IPS-20b (cell line): Measurements from ENCODE around the gene DDX10.
"Not testable (repeated sequence)": the region's sequence is repeated elsewhere in the genome, so short reads cannot be mapped to it uniquely, and the experiment has no call there.

Experiments
- H3K27ac ChIP-seq: one replicate; pipeline ENCODE4 v1.5.1; 2013; ENCODE audit warnings: low read length
- H3K27me3 ChIP-seq: 2 replicates; pipeline ENCODE4 v1.6.1; 2013; ENCODE audit warnings: mild to moderate bottlenecking, low read length, inconsistent platforms; ENCODE audit not compliant: insufficient read depth
- H3K36me3 ChIP-seq: 2 replicates; pipeline ENCODE4 v1.6.1; 2013; ENCODE audit warnings: low read depth, mild to moderate bottlenecking, inconsistent platforms, low read length, moderate library complexity; ENCODE audit not compliant: insufficient read depth
- H3K4me1 ChIP-seq: 2 replicates; pipeline ENCODE4 v1.6.1; 2013; ENCODE audit warnings: mild to moderate bottlenecking, control low read depth, inconsistent platforms, low read length, moderate library complexity; ENCODE audit not compliant: insufficient read depth
- H3K4me3 ChIP-seq: 2 replicates; pipeline ENCODE4 v1.5.1; 2013; ENCODE audit warnings: mild to moderate bottlenecking, low read length, inconsistent platforms
- H3K9ac ChIP-seq: 2 replicates; pipeline ENCODE4 v1.6.1; 2013; ENCODE audit warnings: low read depth, mild to moderate bottlenecking, inconsistent platforms, low read length, moderate library complexity
- H3K9me3 ChIP-seq: 2 replicates; pipeline ENCODE4 v1.6.1; 2013; ENCODE audit warnings: mild to moderate bottlenecking, low read depth, low read length, inconsistent platforms; ENCODE audit not compliant: insufficient read depth

DDX10 gene

GRCh38 chr11:108754901-108755625 lies 90.2 kb downstream of the DDX10 start:
- H3K36me3 ChIP-seq, result no peaks in the 10 kb centered on the region
- no peaks in the 10 kb centered on the region for H3K9me3 ChIP-seq
- no peak overlapping the region for H3K27ac ChIP-seq
- no peak overlapping the region for H3K9ac ChIP-seq
- H3K4me1 ChIP-seq, result peaks cover 21% of the 10 kb centered on the region
- no peaks in the 10 kb centered on the region for H3K27me3 ChIP-seq
- H3K4me3 ChIP-seq, result no peak overlapping the region

DNA sequence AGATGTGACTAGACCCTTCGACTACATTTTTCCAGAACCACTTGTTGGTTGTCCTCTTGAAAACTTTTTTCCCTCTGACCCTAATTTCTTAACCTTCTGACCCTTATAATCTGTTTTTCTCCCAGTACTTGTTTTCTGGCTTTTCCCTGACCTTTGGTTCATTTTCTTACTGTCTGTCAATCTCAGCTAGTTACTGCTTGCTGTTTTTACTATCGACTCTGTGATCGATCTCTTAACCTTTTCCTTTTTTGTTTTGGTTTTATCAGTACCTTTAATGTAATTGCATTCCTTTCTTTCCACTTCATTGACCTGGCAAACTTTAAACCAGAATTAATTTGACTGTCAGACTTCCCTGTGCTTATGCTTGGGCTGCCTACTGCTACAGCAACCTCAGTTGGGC lies 92.8 kb downstream of the DDX10 start:
- Histone ChIP-seq H3K27me3 (no peaks in the 10 kb centered on the region), H3K36me3 (no peaks in the 10 kb centered on the region), H3K4me3 (no peak overlapping the region), H3K9me3 (no peaks in the 10 kb centered on the region), H3K27ac (no peak overlapping the region), H3K9ac (no peak overlapping the region), H3K4me1 (peaks cover 21% of the 10 kb centered on the region)

- H3K4me1 ChIP-seq, result peaks cover 21% of the 10 kb centered on the region
- H3K27ac ChIP-seq, result no peak overlapping the region
- no peaks in the 10 kb centered on the region for H3K9me3 ChIP-seq
- 0 out of 2 replicates have a peak overlapping the region, but pooled peaks have one; percentile 6 for H3K4me3 ChIP-seq
- H3K36me3 ChIP-seq, result no peaks in the 10 kb centered on the region
- H3K9ac ChIP-seq, result no peak overlapping the region
- H3K27me3 ChIP-seq, result no peaks in the 10 kb centered on the region
Observed at GRCh38 chr11:108758458-108758857, 93.6 kb downstream of the DDX10 start.

GRCh38 chr11:108766596-108767173 lies 101.8 kb downstream of the DDX10 start:
- H3K27me3 ChIP-seq, result no peaks in the 10 kb centered on the region
- H3K4me3 ChIP-seq, result no peak overlapping the region
- H3K36me3 ChIP-seq, result no peaks in the 10 kb centered on the region
- H3K9me3 ChIP-seq, result no peaks in the 10 kb centered on the region
- H3K4me1 ChIP-seq, result no peaks in the 10 kb centered on the region
- no peak overlapping the region for H3K27ac ChIP-seq
- H3K9ac ChIP-seq, result no peak overlapping the region

- no peak overlapping the region for H3K27ac ChIP-seq
- H3K4me3 ChIP-seq, result no peak overlapping the region
- H3K9me3 ChIP-seq, result no peaks in the 10 kb centered on the region
- no peaks in the 10 kb centered on the region for H3K4me1 ChIP-seq
- H3K27me3 ChIP-seq, result no peaks in the 10 kb centered on the region
- no peak overlapping the region for H3K9ac ChIP-seq
- no peaks in the 10 kb centered on the region for H3K36me3 ChIP-seq
Observed at GRCh38 chr11:108768370-108768769, 103.5 kb downstream of the DDX10 start.

- H3K9ac ChIP-seq, result no peak overlapping the region
- H3K36me3 ChIP-seq, result no peaks in the 10 kb centered on the region
- no peaks in the 10 kb centered on the region for H3K9me3 ChIP-seq
- no peaks in the 10 kb centered on the region for H3K27me3 ChIP-seq
- H3K4me3 ChIP-seq, result no peak overlapping the region
- H3K27ac ChIP-seq, result no peak overlapping the region
- 0 out of 2 replicates have a peak, but pooled peaks cover 2% of the 10 kb centered on the region for H3K4me1 ChIP-seq
Observed at GRCh38 chr11:108768964-108769363, 104.1 kb downstream of the DDX10 start.

DNA sequence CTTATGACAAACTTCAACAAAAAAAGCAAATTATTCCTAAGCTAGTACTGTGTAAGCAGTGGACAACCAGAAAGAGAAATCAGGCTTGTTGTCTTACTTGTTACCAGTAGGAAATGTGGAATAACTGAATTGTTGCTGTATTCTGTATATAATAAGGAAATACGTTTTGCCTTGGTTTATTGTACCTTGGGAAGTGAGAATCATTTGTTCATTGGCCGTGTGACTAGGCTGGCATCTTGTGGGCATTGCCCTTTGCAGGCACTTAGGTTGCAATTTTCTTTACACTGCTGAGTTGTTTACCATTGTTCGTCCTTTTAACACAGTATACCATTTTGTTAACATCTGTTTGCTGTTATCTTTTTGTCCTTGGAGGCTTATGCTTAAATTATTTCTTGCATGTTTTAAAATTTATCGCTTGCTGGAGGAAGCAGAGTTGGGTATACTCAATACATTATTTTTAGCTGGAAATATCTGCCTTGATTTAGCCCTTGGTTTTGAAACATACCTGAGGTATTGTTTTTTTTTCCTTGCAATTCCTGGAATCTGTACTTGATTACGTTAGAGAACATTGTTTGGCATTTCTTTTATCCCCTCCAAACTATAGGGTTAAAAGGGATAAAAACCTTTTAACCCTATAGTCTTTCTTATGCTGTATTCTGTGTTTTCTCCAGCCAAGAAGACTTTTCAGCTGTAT lies 109.3 kb downstream of the DDX10 start:
- H3K4me3 ChIP-seq, result no peak overlapping the region
- 0 out of 2 replicates have a peak, but pooled peaks cover 5% of the 10 kb centered on the region for H3K4me1 ChIP-seq
- H3K36me3 ChIP-seq, result no peaks in the 10 kb centered on the region
- H3K27ac ChIP-seq, result no peak overlapping the region
- H3K9me3 ChIP-seq, result no peaks in the 10 kb centered on the region
- H3K9ac ChIP-seq, result no peak overlapping the region
- no peaks in the 10 kb centered on the region for H3K27me3 ChIP-seq

GRCh38 chr11:108775324-108775723 lies 110.5 kb downstream of the DDX10 start:
- no peak overlapping the region for H3K27ac ChIP-seq
- no peak overlapping the region for H3K4me3 ChIP-seq
- no peaks in the 10 kb centered on the region for H3K27me3 ChIP-seq
- no peaks in the 10 kb centered on the region for H3K9me3 ChIP-seq
- no peaks in the 10 kb centered on the region for H3K36me3 ChIP-seq
- H3K4me1 ChIP-seq, result 0 out of 2 replicates have a peak, but pooled peaks cover 5% of the 10 kb centered on the region
- H3K9ac ChIP-seq, result no peak overlapping the region

- H3K27me3 ChIP-seq, H3K4me1 ChIP-seq, H3K9ac ChIP-seq, H3K27ac ChIP-seq, H3K4me3 ChIP-seq, H3K36me3 ChIP-seq, H3K9me3 ChIP-seq: not testable (repeated sequence)
Observed at GRCh38 chr11:108779147-108779546, 114.3 kb downstream of the DDX10 start.

DNA sequence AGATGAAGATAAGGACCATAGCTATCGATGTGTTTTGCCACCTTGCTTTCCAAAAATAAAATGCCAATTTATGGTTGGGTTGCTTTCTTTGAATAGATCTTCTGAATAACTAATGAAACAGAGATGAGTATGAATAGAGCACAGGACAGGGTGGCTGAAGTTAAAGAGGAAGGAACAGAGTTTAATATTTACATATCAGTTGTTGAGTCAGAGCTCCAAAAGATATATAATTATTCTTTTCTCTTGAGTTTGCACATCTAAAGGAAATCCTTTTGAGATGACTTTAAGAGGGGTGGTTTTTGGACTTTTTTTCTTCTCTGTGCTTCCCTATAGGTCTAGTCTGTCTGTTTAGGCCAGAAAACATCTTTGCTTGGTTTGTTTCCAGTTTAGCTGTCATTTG lies 115.2 kb downstream of the DDX10 start:
- Histone ChIP-seq H3K36me3 (no peaks in the 10 kb centered on the region), H3K4me3 (no peak overlapping the region), H3K27me3 (no peaks in the 10 kb centered on the region), H3K4me1 (no peaks in the 10 kb centered on the region), H3K27ac (no peak overlapping the region), H3K9me3 (no peaks in the 10 kb centered on the region), H3K9ac (no peak overlapping the region)

DNA sequence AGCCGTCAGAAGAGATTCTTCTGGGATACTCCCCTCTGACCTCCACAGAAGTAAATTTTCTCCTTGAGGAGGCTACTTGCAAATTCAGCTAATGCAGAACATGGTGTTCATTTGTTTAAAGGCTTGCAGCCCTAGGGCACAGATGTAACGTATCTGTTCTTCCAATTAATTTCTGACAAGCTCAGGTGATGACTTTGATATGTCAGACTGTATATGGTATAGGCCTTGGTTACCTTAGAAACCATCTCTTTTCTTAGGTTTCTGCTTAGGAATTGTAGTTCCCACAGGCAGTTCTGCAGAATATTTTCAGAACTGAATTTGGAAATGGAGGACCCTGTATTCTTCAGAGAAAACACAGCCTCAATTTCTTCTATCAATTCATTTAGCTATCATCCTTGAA lies 117.1 kb downstream of the DDX10 start:
- no peak overlapping the region for H3K27ac ChIP-seq
- H3K4me3 ChIP-seq, result no peak overlapping the region
- H3K27me3 ChIP-seq, result no peaks in the 10 kb centered on the region
- H3K36me3 ChIP-seq, result no peaks in the 10 kb centered on the region
- peaks cover 2% of the 10 kb centered on the region; the same call in 1 of the 2 replicates for H3K4me1 ChIP-seq
- no peak overlapping the region for H3K9ac ChIP-seq
- H3K9me3 ChIP-seq, result no peaks in the 10 kb centered on the region
